ENCODE measurements around the gene TMEM250. TPM values are rescaled to one million over a fixed set of nuclear protein-coding genes. Genes with fewer than 3 reads are reported as not detected.
A peak's percentile ranks its signal among the peaks of the same experiment; 100 is the strongest.

The TMEM250 gene
- total and polyA plus RNA-seq, 7 experiments from 2014 or later, result 16.4 to 61.8 (median 42.2) TPM

DNA sequence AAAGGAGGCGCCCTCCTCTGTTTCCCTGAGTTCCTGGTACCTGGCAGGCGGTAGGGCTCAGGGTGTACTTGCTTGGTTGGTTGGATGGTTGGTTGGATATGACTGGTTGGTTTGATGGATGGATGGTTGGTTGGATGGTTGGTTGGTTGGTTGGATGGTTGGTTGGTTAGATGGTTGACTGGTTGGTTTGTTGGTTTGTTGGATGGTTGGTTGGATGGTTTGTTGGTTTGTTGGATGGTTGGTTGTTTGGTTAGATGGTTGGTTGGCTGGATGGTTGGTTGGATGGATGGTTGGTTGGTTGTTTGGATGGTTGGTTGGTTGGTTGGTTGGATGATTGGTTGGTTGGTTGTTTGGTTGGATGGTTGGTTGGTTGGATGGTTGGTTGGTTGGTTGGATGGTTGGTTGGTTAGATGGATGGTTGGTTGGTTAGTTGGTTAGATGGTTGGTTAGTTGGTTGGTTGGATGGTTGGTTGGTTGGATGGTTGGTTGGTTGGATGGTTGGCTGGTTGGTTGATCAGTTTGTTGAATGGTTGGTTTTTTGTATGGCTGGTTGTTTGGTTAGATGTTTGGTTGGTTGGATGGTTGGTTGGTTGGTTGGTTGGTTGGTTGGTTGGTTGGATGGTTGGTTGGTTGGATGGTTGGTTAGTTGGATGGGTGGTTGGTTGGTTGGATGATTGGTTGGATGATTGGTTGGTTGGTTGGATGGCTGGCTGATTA is 6.5 kb upstream of the TMEM250 start:
- peaks cover 0 to 14% (median 5%) of the 10 kb centered on the region in 5 donors for H3K27me3 Mint-ChIP-seq
- H3K27ac Mint-ChIP-seq, result peak overlapping the region in 1 of 9 donors; percentile 65
- intact Hi-C loops (cut with micrococcal nuclease), result loop anchor here in 1 of 2 donors (10.0 kb wide), 1 partner anchor 520 kb away; no protein-coding TSS in a partner anchor
- H3K27me3 ChIP-seq (ENCODE audit: control insufficient read depth in 2 of 2, insufficient read depth in 2 of 2, low read length in 2 of 2), result no peaks in the 10 kb centered on the region
- no peak for DNase-seq
- H3K4me1 ChIP-seq (ENCODE audit: control insufficient read depth in 2 of 2, insufficient read depth in 2 of 2, low read length in 2 of 2), result peaks cover 0 to 8% of the 10 kb centered on the region in 2 donors
- no peaks in the 10 kb centered on the region for H3K36me3 Mint-ChIP-seq
- H3K4me3 ChIP-seq (ENCODE audit: low read length), result no peak overlapping the region
- ChIA-PET POLR2A (no interaction called here), CTCF (interaction anchor here (6.1 kb wide), 1 partner anchor 156 kb away, joined by 47 read pairs; no protein-coding TSS in a partner anchor)
- no peak overlapping the region for H3K27ac ChIP-seq (ENCODE audit: low read depth, low read length)
- peaks cover 0 to 3% (median 0%) of the 10 kb centered on the region in 11 donors for H3K9me3 Mint-ChIP-seq
- H3K4me1 Mint-ChIP-seq, result peaks cover 0 to 3% (median 0%) of the 10 kb centered on the region in 7 donors
- ATAC-seq, result no peak
- no peaks in the 10 kb centered on the region for H3K9me3 ChIP-seq (ENCODE audit: control insufficient read depth in 2 of 3, low read length in 3 of 3)
- no peaks in the 10 kb centered on the region for H3K36me3 ChIP-seq (ENCODE audit: control insufficient read depth in 2 of 3, insufficient read depth in 3 of 3, low read length in 3 of 3)
- H3K4me3 Mint-ChIP-seq, result no peak overlapping the region

DNA sequence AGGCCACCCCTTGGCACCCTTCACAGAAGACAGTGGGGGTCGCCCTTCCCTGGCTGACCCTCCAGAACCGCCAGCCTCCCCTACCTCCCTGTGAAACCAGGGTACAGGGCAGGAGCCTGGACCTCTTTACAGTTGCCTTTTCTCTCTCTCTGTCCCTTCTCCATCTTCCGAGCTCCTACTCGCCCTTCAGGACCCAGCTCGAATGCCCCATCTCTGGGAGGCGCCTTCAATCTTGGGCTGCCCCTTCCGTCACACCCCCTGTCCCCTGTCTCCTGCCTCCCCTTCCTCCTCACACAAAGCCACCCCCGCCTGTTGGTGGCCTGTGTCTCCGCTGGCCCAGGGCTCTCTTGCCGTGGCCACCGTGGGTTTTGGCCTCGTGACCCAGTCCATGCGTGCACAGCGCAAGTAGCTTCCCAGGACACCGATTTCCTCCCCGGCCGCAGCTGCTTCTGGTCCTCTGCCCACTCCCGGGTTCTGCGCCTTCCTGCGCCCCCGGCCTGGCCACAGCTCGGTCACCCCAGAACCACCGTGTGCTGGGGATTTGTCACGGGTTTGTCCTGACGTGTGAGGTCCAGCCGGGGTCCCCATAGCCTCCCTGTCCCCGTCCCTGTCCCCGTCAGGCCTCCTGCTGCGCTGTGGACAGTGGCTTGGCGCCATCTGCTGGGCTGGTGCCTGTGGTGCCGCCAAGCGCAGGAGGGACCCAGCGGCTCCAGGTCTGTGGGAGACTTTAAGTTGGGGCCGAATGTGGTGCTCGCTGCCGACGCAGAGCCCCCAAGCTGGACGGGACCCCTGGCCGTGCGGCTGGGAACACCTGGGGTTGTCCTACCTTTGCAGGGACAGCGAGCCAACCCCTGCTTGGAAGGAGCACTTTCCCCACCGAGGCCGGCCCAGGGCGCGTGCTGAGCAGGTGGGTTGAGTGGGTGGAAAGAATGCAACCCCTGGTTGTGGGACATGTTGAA is 4.0 kb upstream of the TMEM250 start:
- Mint-ChIP-seq H3K9me3 (peaks cover 0 to 3% (median 0%) of the 10 kb centered on the region in 11 donors), H3K27ac (peak overlapping the region in 4 of 9 donors; percentile 33 to 78 (median 56)), H3K4me3 (peak overlapping the region in 1 of 10 donors; percentile 2), H3K4me1 (peaks cover 0 to 3% (median 0%) of the 10 kb centered on the region in 7 donors), H3K36me3 (no peaks in the 10 kb centered on the region), H3K27me3 (peaks cover 0 to 5% (median 3%) of the 10 kb centered on the region in 5 donors)
- ChIA-PET CTCF (interaction anchor here (0.7 to 6.1 kb wide), 9 partner anchors 10 to 257 kb away, joined by 3 to 47 read pairs (median 5); partner anchors contain the start of gene UBAC1), POLR2A (interaction anchor here (0.7 to 2.8 kb wide), 8 partner anchors 12 to 157 kb away, joined by 3 to 15 read pairs (median 4); no protein-coding TSS in a partner anchor)
- Histone ChIP-seq H3K9me3 (ENCODE audit: control insufficient read depth in 2 of 3, low read length in 3 of 3) (no peaks in the 10 kb centered on the region), H3K27me3 (ENCODE audit: control insufficient read depth in 2 of 2, insufficient read depth in 2 of 2, low read length in 2 of 2) (no peaks in the 10 kb centered on the region), H3K27ac (ENCODE audit: low read depth, low read length) (no peak overlapping the region), H3K4me3 (ENCODE audit: low read length) (no peak overlapping the region), H3K36me3 (ENCODE audit: control insufficient read depth in 2 of 3, insufficient read depth in 3 of 3, low read length in 3 of 3) (no peaks in the 10 kb centered on the region), H3K4me1 (ENCODE audit: control insufficient read depth in 2 of 2, insufficient read depth in 2 of 2, low read length in 2 of 2) (peaks cover 4 to 15% of the 10 kb centered on the region in 2 donors)
- ATAC-seq (peak; percentile 47), DNase-seq (peak; percentile 55 to 82 (median 70))
- intact Hi-C loops (cut with micrococcal nuclease), result loop anchor here (1.0 to 10.0 kb wide), 6 partner anchors 14 to 518 kb away; no protein-coding TSS in a partner anchor

DNA sequence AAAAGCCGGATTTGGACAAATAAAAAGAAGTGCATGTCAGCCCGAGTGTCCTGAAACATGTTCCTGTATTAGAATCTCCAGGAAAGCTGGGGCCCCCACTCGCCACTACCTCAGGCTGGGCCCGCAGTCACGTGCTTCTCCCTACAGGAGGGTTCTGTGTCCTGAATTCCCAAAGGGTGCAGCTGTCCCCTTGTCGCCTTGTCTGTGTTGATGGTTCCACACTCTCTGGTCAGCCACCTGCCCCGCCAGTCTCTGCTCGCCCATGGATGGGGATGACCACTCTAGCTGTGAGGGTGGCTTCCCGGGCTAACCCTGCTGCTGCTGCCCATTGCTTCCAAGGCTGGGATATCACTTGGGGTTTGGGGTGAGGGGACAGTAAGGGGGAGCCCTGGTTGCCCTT is 3.1 kb upstream of the TMEM250 start:
- H3K9me3 Mint-ChIP-seq, result peaks cover 0 to 3% (median 0%) of the 10 kb centered on the region in 11 donors
- H3K4me3 ChIP-seq (ENCODE audit: low read length), result no peak overlapping the region
- no peak overlapping the region for H3K27ac ChIP-seq (ENCODE audit: low read depth, low read length)
- CTCF ChIA-PET, result interaction anchor here (0.7 to 6.1 kb wide), 7 partner anchors 12 to 256 kb away, joined by 3 to 47 read pairs (median 7); no protein-coding TSS in a partner anchor
- H3K36me3 Mint-ChIP-seq, result no peaks in the 10 kb centered on the region
- H3K27me3 Mint-ChIP-seq, result peaks cover 0 to 5% (median 0%) of the 10 kb centered on the region in 5 donors
- no peaks in the 10 kb centered on the region for H3K9me3 ChIP-seq (ENCODE audit: control insufficient read depth in 2 of 3, low read length in 3 of 3)
- no peaks in the 10 kb centered on the region for H3K27me3 ChIP-seq (ENCODE audit: control insufficient read depth in 2 of 2, insufficient read depth in 2 of 2, low read length in 2 of 2)
- H3K36me3 ChIP-seq (ENCODE audit: control insufficient read depth in 2 of 3, insufficient read depth in 3 of 3, low read length in 3 of 3), result no peaks in the 10 kb centered on the region
- DNase-seq (no peak), ATAC-seq (no peak)
- POLR2A ChIA-PET, result interaction anchor here (0.6 to 2.8 kb wide), 6 partner anchors 12 to 112 kb away, joined by 3 to 15 read pairs (median 3); no protein-coding TSS in a partner anchor
- no peak overlapping the region for H3K27ac Mint-ChIP-seq
- H3K4me1 Mint-ChIP-seq, result peaks cover 0 to 3% (median 0%) of the 10 kb centered on the region in 7 donors
- peaks cover 9 to 24% of the 10 kb centered on the region in 2 donors for H3K4me1 ChIP-seq (ENCODE audit: control insufficient read depth in 2 of 2, insufficient read depth in 2 of 2, low read length in 2 of 2)
- H3K4me3 Mint-ChIP-seq, result peak overlapping the region in 1 of 10 donors; percentile 5
- intact Hi-C loops (cut with micrococcal nuclease), result loop anchor here (2.0 to 10.0 kb wide), 2 partner anchors 13 to 517 kb away; no protein-coding TSS in a partner anchor

DNA sequence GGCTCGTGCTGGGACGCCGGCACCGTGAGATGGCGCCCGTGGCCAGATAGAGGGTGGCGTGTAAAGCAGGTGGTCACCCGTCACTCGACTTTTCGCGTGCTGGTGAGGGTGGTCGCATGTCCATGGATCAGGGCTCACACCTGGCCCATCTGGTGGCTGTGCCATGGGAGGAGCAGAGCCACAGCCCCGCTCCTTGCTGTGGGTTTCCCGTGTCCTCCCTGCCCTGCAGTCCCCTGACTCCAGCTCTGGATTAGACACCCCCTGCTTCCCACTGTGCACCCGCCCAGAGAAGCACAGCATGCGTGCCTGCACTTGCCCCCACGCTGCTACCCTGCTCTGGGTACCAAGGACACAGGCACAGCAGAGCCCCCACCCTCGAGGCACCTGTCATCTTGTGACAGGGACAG is 1.8 kb upstream of the TMEM250 start:
- Histone ChIP-seq H3K4me3 (ENCODE audit: low read length) (no peak overlapping the region), H3K4me1 (ENCODE audit: control insufficient read depth in 2 of 2, insufficient read depth in 2 of 2, low read length in 2 of 2) (peaks cover 9 to 24% of the 10 kb centered on the region in 2 donors), H3K36me3 (ENCODE audit: control insufficient read depth in 2 of 3, insufficient read depth in 3 of 3, low read length in 3 of 3) (peaks cover 0 to 11% (median 0%) of the 10 kb centered on the region in 3 experiments), H3K27ac (ENCODE audit: low read depth, low read length) (peak overlapping the region; percentile 87), H3K27me3 (ENCODE audit: control insufficient read depth in 2 of 2, insufficient read depth in 2 of 2, low read length in 2 of 2) (no peaks in the 10 kb centered on the region), H3K9me3 (ENCODE audit: control insufficient read depth in 2 of 3, low read length in 3 of 3) (no peaks in the 10 kb centered on the region)
- H3K27me3 Mint-ChIP-seq, result peaks cover 0 to 5% (median 0%) of the 10 kb centered on the region in 5 donors
- H3K9me3 Mint-ChIP-seq, result peaks cover 0 to 3% (median 0%) of the 10 kb centered on the region in 11 donors
- peaks cover 0 to 7% (median under 1%) of the 10 kb centered on the region in 7 donors for H3K4me1 Mint-ChIP-seq
- DNase-seq, result no peak
- ATAC-seq, result no peak
- H3K27ac Mint-ChIP-seq, result peak overlapping the region in 4 of 9 donors; percentile 17 to 82 (median 30)
- peak overlapping the region in 6 of 10 donors; percentile 17 to 87 (median 64) for H3K4me3 Mint-ChIP-seq
- ChIA-PET POLR2A (interaction anchor here (1.0 to 1.1 kb wide), 2 partner anchors 14 to 153 kb away, joined by 3 to 4 read pairs; no protein-coding TSS in a partner anchor), CTCF (interaction anchor here (1.1 to 6.1 kb wide), 2 partner anchors 30 to 152 kb away, joined by 3 to 47 read pairs; no protein-coding TSS in a partner anchor)
- H3K36me3 Mint-ChIP-seq, result no peaks in the 10 kb centered on the region
- intact Hi-C loops (cut with micrococcal nuclease), result loop anchor here in 1 of 2 donors (10.0 kb wide), 1 partner anchor 516 kb away; no protein-coding TSS in a partner anchor

DNA sequence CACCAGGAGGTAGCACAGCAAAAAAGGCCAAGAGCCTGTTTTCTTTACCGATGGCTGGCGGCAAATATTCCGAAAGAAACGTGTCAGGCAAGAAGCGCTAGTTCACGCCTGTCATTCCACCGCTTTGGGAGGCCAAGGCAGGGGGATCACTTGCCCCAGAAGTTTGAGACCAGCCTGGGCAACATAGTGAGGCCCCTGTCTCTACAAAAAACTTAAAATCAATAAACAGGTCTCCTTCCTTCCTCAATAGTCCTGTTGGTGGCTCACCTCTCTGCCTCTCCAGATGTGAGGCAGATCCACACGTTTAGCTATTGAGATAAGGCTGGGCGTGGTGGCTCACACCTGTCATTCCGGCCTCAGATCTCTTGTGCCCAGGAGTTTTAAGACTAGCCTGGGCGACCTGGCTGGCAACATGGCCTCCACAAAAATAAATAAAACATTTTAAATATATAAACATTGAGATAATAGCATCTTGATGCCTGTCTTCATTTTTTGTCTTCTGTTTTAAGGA is 1.3 kb upstream of the TMEM250 start:
- H3K4me3 Mint-ChIP-seq, result peak overlapping the region; percentile 59 to 87 (median 72)
- peak overlapping the region; percentile 81 for H3K4me3 ChIP-seq (ENCODE audit: low read length)

More for the DNA sequence above, 1.3 kb upstream of the TMEM250 start:
- intact Hi-C loops (cut with micrococcal nuclease), result loop anchor here (1.0 to 10.0 kb wide), 6 partner anchors 25 to 1955 kb away; partner anchors contain the start of genes CAMSAP1 (in 1 of the 2), NACC2 (in 1 of the 2), QSOX2 (in 1 of the 2) and RNU6ATAC (in 1 of the 2)
- Mint-ChIP-seq H3K36me3 (peaks cover 0 to 3% (median 0%) of the 10 kb centered on the region in 5 donors), H3K27me3 (peaks cover 0 to 2% (median 0%) of the 10 kb centered on the region in 5 donors), H3K4me1 (peaks cover 0 to 11% (median 2%) of the 10 kb centered on the region in 7 donors), H3K9me3 (peaks cover 0 to 2% (median 0%) of the 10 kb centered on the region in 11 donors), H3K27ac (peak overlapping the region in 8 of 9 donors; percentile 17 to 86 (median 76))
- Histone ChIP-seq H3K27ac (ENCODE audit: low read depth, low read length) (peak overlapping the region; percentile 87), H3K9me3 (ENCODE audit: control insufficient read depth in 2 of 3, low read length in 3 of 3) (no peaks in the 10 kb centered on the region), H3K36me3 (ENCODE audit: control insufficient read depth in 2 of 3, insufficient read depth in 3 of 3, low read length in 3 of 3) (peaks cover 0 to 16% (median 0%) of the 10 kb centered on the region in 3 experiments), H3K27me3 (ENCODE audit: control insufficient read depth in 2 of 2, insufficient read depth in 2 of 2, low read length in 2 of 2) (no peaks in the 10 kb centered on the region), H3K4me1 (ENCODE audit: control insufficient read depth in 2 of 2, insufficient read depth in 2 of 2, low read length in 2 of 2) (peaks cover 9 to 24% of the 10 kb centered on the region in 2 donors)
- ATAC-seq (no peak), DNase-seq (no peak)
- CTCF ChIA-PET, result interaction anchor here (1.1 to 6.1 kb wide), 2 partner anchors 30 to 151 kb away, joined by 3 to 47 read pairs; no protein-coding TSS in a partner anchor
- POLR2A ChIA-PET, result interaction anchor here (0.9 to 1.1 kb wide), 4 partner anchors 11 to 153 kb away, joined by 3 to 4 read pairs (median 4); no protein-coding TSS in a partner anchor

Data from naive thymus-derived CD4-positive, alpha-beta T cell (primary cell).